Left forelimb (tissue), 1 donor: ENCODE data around the gene P2RY6.

ENCODE experiments used
- DNase-seq: peaks from one replicate; pipeline ENCODE4 v3.0.0-alpha.2; 2018; ENCODE audit warnings: low spot score

P2RY6 gene

GRCh38 chr11:73296501-73297230 lies 24.5 kb downstream of the P2RY6 start:
- no peak for DNase-seq

DNA sequence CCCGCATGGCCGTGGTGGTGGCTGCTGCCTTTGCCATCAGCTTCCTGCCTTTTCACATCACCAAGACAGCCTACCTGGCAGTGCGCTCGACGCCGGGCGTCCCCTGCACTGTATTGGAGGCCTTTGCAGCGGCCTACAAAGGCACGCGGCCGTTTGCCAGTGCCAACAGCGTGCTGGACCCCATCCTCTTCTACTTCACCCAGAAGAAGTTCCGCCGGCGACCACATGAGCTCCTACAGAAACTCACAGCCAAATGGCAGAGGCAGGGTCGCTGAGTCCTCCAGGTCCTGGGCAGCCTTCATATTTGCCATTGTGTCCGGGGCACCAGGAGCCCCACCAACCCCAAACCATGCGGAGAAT lies 25.1 kb downstream of the P2RY6 start:
- no peak for DNase-seq

DNA sequence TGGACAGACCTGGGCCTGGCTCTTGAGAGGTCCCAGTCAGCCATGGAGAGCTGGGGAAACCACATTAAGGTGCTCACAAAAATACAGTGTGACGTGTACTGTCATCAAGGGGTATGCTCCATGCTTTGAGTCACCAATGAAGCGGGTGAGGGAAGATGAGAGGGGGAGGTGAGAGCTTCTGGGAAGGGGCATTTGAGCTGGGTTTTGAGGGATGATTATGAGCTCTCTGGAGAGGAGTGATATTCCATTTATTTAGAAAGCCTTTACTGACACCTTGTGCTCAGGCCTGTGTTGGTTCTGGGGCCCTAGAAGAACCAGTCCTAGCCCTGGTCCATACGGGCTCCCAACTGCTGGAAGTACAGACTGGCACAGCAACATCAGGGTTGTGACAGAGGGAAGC lies 25.6 kb downstream of the P2RY6 start:
- DNase-seq = no peak

GRCh38 chr11:73298233-73298632 lies 26.1 kb downstream of the P2RY6 start:
- no peak for DNase-seq

- DNase-seq = no peak
These were observed 27.6 kb downstream of the P2RY6 start for GRCh38 chr11:73299751-73300150.

DNA sequence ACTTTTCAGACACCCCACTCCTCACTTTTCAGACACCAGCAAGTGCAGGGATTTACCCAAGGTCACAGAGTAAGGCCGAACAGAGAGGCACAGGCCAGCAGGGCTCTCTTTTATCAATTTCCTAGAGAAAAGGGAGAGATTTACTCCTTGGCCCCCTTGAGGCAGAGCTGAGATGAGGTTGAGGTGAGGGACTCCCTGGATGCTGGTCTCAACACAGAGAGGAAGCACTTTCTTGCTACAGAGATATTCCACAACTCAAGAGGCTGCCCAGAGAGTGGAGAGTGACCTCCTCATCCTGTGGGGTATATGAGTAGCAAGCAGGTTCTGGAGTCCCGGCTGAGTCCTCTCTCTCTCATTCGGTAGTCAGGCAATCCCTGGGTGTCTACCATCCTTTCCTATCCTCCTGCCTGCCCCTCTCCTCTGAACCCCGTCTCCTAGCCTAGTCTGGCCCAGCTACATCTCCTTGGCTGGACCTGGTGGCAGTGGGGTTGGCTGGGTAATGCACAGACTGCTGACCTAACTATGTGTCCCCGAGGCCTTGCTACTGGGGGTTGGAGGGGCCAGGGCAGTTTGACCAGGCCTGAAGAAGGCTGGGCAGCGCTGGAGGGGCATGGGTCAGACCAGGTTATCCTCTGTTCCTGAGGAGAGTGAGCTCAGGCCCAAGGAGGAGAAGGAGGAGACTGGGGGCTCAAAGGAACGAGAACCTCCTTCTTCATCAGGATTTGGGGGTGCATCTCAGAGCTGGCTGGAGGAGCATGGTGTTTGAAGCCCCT lies 34.1 kb downstream of the P2RY6 start:
- no peak for DNase-seq

DNA sequence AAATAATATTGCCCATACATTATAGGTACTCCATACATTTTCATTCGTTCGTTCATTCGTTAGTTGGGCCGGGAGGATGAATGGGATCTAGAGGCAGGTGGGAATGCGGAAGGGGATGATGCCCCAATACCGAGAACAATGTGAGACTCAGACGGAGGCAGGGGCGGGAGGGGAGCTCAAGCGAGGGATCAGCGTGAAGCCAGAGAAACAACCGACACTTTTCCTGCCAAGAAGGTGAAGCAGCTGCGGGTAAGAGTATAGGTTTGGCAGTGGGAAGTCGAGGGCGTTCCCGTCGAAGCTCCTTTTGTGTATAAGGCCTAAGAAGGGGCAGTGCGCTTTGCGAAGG lies 34.8 kb downstream of the P2RY6 start:
- no peak for DNase-seq

DNA sequence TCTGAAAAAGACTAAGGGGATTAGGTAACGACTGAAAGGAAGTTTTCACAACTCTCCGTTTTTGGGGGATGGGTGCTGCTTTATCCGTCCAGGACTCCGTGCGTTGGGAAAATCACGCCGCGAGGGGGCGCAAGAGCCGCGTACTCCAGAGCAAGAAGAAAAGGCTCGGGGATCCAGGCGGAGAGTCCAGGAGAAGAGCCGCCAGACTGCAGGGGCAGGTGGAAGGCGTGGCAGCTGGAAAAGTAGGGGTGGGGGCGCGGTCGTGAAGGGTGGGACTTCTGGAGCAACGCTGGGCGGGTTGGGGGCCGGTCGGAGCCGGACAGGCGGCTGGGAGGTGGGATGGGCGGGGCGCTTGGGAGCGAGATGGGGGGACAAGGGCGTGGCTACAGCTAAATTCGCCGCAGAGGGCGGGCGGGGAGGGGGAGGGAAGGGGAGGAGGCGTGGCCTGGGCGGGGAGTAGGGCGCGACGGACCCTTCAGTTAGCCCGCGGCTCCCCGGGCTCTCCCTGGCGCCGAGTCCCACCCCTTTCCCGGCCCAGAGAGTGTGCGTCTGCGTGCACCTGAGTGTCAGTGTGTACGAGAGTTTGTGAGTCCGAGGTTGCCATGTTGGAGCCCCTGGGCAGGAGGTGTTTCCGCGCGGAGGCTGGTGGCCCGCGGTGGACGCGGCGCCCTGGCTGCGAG lies 35.3 kb downstream of the P2RY6 start:
- DNase-seq = peak; percentile 98

GRCh38 chr11:73308003-73308960 lies 36.1 kb downstream of the P2RY6 start, which contains the start of gene ARHGEF17:
ARHGEF17 (plus strand) TSS chr11:73308276; CDS start chr11:73308639, 363 bp downstream.
- peak; percentile 94 for DNase-seq

DNA sequence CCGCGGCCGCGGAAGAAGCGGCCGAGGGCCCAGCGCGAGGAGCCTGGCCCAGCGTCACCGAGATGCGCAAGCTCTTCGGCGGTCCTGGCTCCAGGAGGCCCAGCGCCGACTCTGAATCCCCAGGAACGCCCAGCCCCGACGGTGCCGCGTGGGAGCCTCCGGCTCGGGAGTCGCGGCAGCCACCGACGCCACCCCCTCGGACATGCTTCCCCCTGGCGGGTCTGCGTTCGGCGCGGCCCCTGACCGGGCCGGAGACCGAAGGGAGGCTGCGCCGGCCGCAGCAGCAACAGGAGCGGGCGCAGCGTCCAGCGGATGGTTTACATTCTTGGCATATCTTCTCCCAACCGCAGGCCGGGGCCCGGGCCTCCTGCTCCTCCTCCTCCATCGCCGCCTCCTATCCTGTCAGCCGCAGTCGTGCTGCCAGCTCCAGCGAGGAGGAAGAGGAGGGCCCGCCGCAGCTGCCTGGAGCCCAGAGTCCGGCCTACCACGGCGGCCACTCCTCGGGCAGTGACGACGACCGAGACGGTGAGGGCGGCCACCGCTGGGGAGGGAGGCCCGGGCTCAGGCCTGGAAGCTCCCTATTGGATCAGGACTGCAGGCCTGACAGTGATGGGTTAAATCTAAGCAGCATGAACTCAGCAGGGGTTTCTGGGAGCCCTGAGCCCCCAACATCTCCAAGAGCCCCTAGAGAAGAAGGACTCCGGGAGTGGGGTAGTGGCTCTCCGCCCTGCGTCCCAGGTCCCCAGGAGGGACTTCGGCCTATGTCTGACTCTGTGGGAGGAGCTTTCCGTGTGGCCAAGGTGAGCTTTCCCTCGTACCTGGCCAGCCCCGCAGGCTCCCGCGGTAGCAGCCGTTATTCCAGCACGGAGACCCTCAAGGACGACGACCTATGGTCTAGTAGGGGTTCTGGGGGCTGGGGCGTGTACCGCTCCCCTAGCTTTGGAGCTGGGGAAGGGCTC lies 37.1 kb downstream of the P2RY6 start:
- DNase-seq = peak; percentile 89

DNA sequence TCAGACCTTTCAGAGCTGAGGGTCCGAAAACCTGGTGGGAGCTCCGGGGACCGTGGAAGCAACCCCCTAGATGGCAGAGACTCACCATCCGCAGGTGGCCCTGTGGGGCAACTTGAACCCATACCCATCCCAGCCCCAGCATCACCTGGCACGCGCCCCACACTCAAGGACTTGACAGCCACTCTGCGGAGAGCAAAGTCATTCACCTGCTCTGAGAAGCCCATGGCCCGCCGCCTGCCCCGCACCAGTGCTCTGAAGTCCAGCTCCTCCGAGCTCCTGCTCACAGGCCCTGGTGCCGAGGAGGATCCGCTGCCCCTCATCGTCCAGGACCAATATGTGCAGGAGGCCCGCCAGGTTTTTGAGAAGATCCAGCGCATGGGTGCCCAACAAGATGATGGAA lies 37.9 kb downstream of the P2RY6 start:
- no peak for DNase-seq

DNA sequence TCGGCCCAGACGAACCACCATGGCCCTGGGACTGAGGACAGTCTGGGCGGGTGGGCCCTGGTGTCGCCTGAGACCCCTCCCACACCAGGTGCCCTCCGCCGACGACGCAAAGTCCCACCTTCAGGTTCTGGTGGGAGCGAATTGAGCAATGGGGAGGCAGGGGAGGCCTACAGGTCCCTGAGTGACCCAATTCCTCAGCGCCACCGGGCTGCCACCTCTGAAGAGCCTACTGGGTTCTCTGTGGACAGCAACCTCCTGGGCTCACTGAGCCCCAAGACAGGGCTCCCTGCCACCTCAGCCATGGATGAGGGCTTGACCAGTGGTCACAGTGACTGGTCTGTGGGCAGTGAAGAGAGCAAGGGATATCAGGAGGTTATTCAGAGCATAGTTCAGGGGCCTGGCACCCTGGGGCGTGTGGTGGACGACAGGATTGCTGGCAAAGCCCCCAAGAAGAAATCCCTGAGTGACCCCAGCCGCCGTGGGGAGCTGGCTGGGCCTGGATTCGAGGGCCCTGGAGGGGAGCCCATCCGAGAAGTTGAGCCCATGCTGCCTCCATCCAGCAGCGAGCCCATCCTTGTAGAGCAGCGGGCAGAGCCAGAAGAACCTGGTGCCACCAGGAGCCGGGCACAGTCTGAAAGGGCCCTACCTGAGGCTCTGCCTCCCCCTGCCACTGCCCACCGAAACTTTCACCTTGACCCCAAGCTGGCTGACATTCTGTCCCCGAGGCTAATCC lies 38.7 kb downstream of the P2RY6 start:
- no peak for DNase-seq

GRCh38 chr11:73311394-73311869 lies 39.3 kb downstream of the P2RY6 start:
- no peak for DNase-seq

DNA sequence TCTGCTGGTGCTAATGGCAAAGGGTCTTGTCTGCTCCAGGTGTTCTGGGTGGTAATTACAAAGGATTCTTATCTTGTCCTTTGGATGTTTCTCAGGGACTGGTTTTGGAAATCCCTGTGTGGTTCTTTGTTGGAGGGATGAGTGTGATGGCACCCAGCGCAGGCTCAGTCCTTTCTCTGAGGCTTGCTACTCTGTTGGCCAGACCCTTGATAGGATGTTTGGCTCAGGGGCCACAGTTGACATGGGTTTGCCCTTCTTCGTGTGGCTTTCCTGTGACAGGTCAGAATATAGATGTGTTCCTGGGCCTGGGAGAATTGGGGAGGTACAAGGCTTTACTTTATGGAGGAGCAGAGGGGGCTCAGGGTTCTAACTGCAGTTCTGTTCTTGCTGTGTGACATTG lies 39.9 kb downstream of the P2RY6 start:
- no peak for DNase-seq

DNA sequence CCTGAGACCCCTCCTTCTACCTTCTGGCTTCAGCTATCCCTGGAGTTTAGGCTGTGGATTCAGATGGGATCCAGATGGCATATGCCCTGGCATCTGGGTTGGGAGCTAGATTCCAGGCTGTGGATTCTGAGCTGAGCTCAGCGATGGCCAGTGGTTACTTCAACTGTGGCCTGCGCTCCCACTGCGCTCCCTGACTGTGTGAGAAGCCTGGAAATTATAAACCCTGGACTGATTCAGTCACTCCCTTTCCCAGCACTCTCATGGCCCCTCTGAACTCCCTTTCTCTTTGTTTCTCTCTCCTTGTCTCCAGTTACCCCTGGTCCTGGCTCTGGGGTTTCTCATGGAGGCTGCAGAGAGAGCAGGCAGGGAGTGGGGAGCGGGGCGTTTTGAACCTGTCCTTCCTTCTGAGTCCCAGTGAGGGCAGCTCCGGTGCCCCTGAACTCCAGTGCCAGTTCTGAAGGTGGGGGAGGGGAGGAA lies 40.8 kb downstream of the P2RY6 start:
- no peak for DNase-seq

GRCh38 chr11:73313652-73314051 lies 41.5 kb downstream of the P2RY6 start:
- no peak for DNase-seq

DNA sequence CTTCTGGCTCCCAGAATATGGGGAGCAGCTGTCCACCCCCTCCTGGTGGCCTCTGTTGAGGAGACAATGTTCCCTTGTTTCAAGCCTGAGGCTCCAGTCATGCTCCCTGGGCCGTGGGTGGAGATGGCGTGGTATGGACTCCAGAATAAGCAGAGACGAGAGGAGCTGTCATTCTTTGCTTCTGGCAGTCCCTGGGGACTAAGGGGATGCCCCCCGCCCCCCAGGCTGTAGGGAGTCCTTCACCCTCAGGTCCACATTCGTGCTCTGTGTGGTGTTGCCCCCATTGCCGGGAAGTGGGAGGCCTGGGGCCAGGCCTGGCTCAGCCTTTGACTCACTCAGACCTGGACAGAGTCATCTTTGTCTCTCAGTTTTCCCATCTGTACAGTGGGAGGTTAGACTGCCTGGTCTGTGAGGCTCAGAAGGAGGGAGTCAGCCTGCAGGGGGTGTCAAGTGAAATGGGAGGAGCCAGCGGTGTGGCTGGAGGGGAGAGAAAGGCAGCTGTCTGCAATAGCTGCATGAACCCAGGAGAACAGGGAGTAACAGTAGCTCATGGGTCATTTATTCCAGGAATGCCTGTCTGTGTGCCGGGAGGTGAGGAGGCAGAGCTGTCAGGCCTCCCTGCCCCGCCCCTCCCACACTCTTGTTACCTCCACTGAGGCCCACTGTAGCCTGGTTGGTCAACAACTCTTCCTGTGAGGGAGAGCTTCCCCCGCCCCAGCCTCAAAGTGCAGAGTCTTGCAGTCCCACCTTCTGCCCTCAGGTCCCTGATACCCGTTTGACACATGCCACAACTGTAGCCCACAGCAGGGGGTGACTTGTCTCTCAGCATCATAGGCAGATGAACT lies 42.2 kb downstream of the P2RY6 start:
- no peak for DNase-seq

DNA sequence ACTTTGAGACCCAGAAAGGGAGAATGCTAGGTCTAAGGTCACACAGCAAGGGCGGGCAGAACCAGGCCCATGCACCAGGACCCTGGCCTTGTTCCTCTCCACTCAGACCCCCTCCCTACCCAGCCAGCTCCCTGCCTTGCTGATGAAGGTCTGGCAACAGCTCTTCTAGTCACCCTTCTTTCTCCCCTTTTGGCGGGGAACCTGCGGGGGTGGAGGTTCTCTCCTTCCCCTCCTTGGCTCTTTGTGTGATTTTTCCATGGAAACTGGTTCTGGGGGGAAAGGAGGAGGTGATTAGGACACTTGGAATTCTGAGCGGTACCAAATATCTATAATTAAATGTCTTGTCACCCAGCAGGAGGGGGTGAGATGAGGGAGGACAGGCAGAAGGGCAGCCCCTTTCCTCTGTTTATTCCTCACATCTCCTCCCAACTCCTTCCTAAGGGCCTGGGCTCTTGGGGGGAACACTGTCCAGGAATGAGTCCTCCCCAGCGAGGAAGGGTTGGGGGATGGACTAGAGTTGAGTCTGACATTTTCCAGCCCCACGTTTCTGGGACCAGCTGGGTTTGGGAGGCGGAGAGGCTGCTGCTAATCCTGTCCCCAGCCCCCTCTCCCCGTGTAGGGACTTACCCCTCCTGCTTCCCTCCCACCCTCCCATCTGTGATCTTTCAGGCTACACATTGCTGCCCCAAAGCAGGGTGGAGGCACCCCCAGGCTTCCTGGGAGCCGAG lies 43.3 kb downstream of the P2RY6 start:
- DNase-seq = no peak
